ENCODE measurements around the gene KCNJ10. TPM values are rescaled to one million over a fixed set of nuclear protein-coding genes. Genes with fewer than 3 reads are reported as not detected.

KCNJ10 gene
- total and polyA plus RNA-seq, 2 of the 13 experiments (the other 11 are each of a cell fraction or from before 2014, with no cell fraction given) = 4.4 to 10.3 TPM

DNA sequence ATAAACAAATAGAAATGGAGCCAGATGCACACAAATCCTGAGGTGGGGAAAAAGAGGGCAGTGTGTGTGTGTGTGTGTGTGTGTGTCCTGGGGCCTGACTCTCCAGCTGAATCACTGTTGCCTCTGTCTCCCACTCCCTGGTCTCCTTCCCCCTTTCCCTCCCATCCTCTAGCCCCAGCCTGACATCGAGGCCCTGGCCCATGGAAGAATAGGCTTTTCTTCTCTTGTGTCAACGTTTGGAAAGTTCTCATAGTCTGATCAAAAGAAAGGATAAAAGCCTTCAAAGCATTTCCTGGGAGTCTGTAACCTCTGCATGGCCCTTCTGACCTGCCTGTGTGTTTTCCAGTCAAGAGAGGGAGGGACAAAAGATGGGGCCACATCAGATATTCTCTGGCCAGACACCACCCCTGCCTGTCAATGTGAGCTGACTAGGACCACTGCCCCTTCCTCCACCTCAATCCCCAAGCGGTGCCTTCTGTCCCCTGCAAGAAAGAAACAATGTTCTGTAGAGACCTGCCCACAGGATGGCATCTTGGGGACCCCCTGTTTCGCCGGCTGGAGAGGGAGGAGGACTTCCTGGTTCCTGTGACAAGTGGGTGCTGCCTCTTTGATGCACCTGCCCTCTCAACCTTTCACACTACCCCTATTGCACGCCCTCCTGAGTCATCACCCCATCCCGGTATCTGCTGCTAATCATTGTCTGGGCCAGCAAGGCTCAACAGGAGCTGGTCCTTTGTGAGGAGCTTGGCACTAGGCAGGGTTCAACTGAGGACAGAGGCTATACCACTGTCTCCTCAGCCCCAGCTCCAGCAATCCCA, 16.2 kb downstream of the KCNJ10 start (continued):
- TF ChIP-seq SOX13 (IDR thresholded peaks at IDR 0.05) = peak; percentile 90
- peak in 1 of 2 experiments; percentile 94; a peak in 2 of 4 replicates for TF ChIP-seq SOX13 (CRISPR knock-in tag; conservative IDR thresholded peaks at IDR 0.05 in 1 of 2, IDR thresholded peaks at IDR 0.05 in 1 of 2)
- TF ChIP-seq, protein P1, sequence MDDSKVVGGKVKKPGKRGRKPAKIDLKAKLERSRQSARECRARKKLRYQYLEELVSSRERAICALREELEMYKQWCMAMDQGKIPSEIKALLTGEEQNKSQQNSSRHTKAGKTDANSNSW (CRISPR knock-in tag; IDR thresholded peaks at IDR 0.05; ENCODE audit: borderline replicate concordance) = no peak
- no peak for TF ChIP-seq ATRX (CRISPR knock-in tag; IDR thresholded peaks at IDR 0.05; ENCODE audit: borderline replicate concordance)
- TF ChIP-seq, protein P2, sequence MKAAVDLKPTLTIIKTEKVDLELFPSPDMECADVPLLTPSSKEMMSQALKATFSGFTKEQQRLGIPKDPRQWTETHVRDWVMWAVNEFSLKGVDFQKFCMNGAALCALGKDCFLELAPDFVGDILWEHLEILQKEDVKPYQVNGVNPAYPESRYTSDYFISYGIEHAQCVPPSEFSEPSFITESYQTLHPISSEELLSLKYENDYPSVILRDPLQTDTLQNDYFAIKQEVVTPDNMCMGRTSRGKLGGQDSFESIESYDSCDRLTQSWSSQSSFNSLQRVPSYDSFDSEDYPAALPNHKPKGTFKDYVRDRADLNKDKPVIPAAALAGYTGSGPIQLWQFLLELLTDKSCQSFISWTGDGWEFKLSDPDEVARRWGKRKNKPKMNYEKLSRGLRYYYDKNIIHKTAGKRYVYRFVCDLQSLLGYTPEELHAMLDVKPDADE (CRISPR knock-in tag; IDR thresholded peaks at IDR 0.05) = no peak
- TF ChIP-seq, protein P3, sequence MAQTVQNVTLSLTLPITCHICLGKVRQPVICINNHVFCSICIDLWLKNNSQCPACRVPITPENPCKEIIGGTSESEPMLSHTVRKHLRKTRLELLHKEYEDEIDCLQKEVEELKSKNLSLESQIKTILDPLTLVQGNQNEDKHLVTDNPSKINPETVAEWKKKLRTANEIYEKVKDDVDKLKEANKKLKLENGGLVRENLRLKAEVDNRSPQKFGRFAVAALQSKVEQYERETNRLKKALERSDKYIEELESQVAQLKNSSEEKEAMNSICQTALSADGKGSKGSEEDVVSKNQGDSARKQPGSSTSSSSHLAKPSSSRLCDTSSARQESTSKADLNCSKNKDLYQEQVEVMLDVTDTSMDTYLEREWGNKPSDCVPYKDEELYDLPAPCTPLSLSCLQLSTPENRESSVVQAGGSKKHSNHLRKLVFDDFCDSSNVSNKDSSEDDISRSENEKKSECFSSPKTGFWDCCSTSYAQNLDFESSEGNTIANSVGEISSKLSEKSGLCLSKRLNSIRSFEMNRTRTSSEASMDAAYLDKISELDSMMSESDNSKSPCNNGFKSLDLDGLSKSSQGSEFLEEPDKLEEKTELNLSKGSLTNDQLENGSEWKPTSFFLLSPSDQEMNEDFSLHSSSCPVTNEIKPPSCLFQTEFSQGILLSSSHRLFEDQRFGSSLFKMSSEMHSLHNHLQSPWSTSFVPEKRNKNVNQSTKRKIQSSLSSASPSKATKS (CRISPR knock-in tag; IDR thresholded peaks at IDR 0.05) = no peak
- TF ChIP-seq, protein P4, sequence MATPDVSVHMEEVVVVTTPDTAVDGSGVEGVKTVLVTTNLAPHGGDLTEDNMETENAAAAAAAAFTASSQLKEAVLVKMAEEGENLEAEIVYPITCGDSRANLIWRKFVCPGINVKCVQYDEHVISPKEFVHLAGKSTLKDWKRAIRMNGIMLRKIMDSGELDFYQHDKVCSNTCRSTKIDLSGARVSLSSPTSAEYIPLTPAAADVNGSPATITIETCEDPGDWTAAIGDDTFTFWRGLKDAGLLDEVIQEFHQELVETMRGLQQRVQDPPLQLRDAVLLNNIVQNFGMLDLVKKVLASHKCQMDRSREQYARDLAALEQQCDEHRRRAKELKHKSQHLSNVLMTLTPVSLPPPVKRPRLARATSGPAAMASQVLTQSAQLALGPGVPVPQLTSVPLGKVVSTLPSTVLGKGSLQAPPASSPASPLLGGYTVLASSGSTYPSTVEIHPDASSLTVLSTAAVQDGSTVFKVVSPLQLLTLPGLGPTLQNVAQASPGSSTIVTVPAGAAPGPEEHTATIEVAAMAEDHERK (CRISPR knock-in tag; IDR thresholded peaks at IDR 0.05; ENCODE audit: low read depth) = no peak
- no peak for TF ChIP-seq ZZZ3 (CRISPR knock-in tag; IDR thresholded peaks at IDR 0.05; ENCODE audit: borderline replicate concordance)
- peak; percentile 65 for TF ChIP-seq TBX3 (IDR thresholded peaks at IDR 0.05; ENCODE audit: borderline replicate concordance)
- no peak for TF ChIP-seq BORCS8-MEF2B (CRISPR knock-in tag; IDR thresholded peaks at IDR 0.05)
- TF ChIP-seq, protein P5, sequence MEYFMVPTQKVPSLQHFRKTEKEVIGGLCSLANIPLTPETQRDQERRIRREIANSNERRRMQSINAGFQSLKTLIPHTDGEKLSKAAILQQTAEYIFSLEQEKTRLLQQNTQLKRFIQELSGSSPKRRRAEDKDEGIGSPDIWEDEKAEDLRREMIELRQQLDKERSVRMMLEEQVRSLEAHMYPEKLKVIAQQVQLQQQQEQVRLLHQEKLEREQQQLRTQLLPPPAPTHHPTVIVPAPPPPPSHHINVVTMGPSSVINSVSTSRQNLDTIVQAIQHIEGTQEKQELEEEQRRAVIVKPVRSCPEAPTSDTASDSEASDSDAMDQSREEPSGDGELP (IDR thresholded peaks at IDR 0.05; ENCODE audit: borderline replicate concordance, low read depth) = peak; percentile 79
- TF ChIP-seq, protein P6, sequence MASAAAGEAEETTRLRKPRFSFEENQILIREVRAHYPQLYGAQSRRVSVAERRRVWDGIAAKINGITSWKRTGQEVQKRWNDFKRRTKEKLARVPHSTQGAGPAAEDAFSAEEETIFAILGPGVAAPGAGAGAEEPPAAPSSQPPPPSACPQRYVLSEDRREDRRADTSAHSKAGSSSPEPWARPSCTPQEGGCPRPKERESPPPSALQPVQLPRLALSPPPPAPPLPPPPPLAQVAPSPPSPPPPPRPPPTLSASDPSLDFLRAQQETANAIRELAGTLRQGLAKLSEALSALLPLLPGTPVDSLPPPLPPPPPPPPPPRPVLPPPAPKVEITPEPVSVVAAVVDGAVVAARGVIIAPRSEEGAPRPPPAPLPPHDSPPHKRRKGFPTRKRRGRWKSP (CRISPR knock-in tag; IDR thresholded peaks at IDR 0.05) = no peak
- no peak for TF ChIP-seq SIN3A (IDR thresholded peaks at IDR 0.05; ENCODE audit: borderline replicate concordance, low read depth, low read length)
- TF ChIP-seq ONECUT2 (CRISPR knock-in tag; IDR thresholded peaks at IDR 0.05) = no peak
- no peak for TF ChIP-seq ZEB1 (IDR thresholded peaks at IDR 0.05; ENCODE audit: insufficient replicate concordance, low read depth)
- TF ChIP-seq, protein P7, sequence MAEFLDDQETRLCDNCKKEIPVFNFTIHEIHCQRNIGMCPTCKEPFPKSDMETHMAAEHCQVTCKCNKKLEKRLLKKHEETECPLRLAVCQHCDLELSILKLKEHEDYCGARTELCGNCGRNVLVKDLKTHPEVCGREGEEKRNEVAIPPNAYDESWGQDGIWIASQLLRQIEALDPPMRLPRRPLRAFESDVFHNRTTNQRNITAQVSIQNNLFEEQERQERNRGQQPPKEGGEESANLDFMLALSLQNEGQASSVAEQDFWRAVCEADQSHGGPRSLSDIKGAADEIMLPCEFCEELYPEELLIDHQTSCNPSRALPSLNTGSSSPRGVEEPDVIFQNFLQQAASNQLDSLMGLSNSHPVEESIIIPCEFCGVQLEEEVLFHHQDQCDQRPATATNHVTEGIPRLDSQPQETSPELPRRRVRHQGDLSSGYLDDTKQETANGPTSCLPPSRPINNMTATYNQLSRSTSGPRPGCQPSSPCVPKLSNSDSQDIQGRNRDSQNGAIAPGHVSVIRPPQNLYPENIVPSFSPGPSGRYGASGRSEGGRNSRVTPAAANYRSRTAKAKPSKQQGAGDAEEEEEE (CRISPR knock-in tag; IDR thresholded peaks at IDR 0.05; ENCODE audit: borderline replicate concordance) = no peak
- no peak for TF ChIP-seq CENPT (CRISPR knock-in tag; IDR thresholded peaks at IDR 0.05; ENCODE audit: low read depth)
- peak; percentile 96 for TF ChIP-seq BCL6 (CRISPR knock-in tag; IDR thresholded peaks at IDR 0.05)
- no peak for TF ChIP-seq SIN3B (IDR thresholded peaks at IDR 0.05; ENCODE audit: low read length)
- TF ChIP-seq ZNF737 (CRISPR knock-in tag; IDR thresholded peaks at IDR 0.05; ENCODE audit: borderline replicate concordance) = no peak

Data from HepG2 (cell line).